GM18861 (cell line): ENCODE measurements around the gene BSND.
A peak's percentile ranks its signal among the peaks of the same experiment; 100 is the strongest.
"Not testable (repeated sequence)": the region's sequence is repeated elsewhere in the genome, so short reads cannot be mapped to it uniquely, and the experiment has no call there.

Experiments
- ATAC-seq: cut with Tn5 transposase; IDR thresholded peaks from one replicate; pipeline ENCODE4 v1.9.1; 2021; ENCODE audit not compliant: unreplicated experiment

The BSND gene

DNA sequence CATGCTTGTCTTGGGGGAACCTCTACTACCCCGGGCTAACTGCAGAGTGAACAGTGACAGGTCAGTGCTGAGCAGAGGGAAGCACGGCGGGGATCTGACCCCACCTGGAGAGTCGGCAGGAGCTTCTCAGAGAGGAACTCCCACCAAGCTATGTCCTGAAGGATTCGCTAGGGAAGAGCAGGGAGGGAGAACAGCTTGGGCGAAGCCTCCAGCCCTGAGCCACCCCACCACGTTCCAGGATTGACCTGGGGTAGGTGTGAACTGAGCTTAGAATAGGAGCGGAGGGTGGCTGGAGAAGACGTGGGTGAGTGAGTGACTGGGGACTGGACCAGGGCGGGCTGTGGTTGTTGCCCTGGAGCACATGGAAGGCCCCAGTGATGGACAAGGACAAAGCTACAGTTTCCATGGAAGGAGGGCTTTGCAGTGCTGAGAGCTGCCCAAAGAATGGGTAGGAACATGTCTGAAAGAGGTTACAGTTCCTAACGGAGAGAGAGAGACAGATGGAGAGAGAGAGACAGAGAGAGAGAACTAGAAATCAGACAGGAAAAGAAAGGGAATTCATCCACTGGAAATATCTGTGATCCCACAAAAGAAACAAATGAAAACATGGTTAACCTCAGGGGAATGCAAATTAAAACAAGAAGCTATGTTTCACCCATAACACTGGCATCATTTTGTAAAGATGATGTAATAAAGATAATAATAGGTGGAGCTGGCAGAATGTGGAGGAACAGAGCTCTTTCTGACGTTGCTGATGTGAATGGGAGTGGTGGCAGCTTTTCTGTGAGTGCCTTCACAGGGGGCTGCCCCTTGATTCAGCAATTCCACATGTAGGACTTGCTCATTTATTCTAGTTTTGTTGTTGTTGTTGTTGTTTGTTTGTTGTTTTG lies 17.2 kb downstream of the BSND start:
- ATAC-seq = no peak

GRCh38 chr1:55018395-55018794 lies 19.7 kb downstream of the BSND start:
- ATAC-seq = no peak

- ATAC-seq = peak; percentile 75
Observed at GRCh38 chr1:55021942-55022546, 23.3 kb downstream of the BSND start.

GRCh38 chr1:55024163-55024562 lies 25.4 kb downstream of the BSND start:
- ATAC-seq = not testable (repeated sequence)

DNA sequence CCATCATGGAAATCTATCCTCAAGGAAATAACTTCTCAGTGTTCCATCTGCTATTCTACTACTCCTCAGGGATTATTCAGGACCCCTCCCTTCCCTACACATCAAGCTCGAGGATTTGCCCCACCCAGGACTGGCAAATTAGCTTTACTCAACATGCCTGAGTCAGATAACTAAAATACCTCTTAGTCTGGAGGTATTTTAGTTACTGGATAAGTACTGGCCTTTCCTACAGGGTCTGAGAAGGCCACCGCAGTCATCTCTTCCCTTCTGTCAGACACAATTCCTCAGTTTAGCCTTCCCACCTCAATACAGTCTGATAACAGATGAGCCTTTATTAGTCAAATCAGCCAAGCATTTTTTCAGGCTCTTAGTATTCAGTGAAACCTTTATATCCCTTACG lies 27.9 kb downstream of the BSND start:
- ATAC-seq = not testable (repeated sequence)

GRCh38 chr1:55031098-55031497 lies 32.4 kb downstream of the BSND start:
- not testable (repeated sequence) for ATAC-seq

DNA sequence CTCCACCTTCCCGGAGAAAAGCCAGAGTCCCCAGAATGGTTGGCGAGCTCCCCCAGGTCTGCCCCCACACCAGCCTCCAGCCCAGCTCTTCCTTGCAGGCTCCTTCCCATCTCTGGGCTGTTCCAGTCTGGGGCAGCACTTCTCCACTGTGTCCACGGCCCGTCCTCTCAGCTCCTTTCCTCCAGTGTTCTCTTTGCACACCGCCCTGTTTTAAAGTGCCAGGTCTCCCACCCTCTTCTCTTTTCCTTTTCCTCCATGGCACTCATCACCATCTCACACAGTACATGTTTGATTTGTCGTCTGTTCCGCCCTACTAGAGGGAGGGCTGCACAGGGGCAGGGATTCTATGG lies 34.5 kb downstream of the BSND start:
- no peak for ATAC-seq

DNA sequence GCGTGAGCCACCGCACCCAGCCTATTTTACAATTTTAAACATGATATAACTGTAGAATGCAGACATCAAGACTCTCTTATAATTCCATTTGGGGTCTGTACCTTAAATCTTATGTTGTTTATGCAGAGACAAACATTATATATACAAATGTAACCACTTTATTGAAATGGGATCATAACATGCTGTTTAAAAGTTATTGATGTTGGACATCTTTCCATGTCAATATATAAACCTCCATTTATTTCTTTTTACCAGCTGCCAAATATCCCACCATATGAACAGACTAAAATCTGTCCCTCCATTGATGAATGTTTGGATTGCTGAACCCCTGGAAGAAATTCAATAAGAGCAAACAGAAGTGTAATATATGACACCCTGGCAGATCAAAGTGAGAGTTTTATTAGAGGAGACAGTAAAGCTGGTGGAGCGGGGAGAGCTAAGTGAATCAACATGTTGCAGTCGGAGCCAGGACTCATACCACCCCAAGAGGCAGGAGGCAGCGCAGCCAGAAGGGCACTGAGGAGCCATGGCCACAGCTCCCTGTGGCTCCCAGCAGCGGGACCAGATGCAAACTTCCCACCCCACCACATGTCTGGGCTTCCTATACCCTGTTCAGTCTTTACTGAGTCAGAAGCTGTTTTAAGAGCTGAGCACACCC lies 35.9 kb downstream of the BSND start:
- no peak for ATAC-seq

- ATAC-seq = no peak
Observed at GRCh38 chr1:55035904-55036303, 37.2 kb downstream of the BSND start.

- ATAC-seq = no peak
Observed at GRCh38 chr1:55037733-55038551, 39.2 kb downstream of the BSND start.

GRCh38 chr1:55038552-55038838 lies 39.8 kb downstream of the BSND start:
- ATAC-seq = no peak

- no peak for ATAC-seq
Observed at GRCh38 chr1:55038974-55039341, 40.2 kb downstream of the BSND start.

GRCh38 chr1:55039342-55040082 lies 40.8 kb downstream of the BSND start, which contains the start of gene PCSK9:
Gene PCSK9, plus strand, starts transcription at chr1:55039548. Its CDS starts 290 bp downstream, at chr1:55039838.
- ATAC-seq = no peak

DNA sequence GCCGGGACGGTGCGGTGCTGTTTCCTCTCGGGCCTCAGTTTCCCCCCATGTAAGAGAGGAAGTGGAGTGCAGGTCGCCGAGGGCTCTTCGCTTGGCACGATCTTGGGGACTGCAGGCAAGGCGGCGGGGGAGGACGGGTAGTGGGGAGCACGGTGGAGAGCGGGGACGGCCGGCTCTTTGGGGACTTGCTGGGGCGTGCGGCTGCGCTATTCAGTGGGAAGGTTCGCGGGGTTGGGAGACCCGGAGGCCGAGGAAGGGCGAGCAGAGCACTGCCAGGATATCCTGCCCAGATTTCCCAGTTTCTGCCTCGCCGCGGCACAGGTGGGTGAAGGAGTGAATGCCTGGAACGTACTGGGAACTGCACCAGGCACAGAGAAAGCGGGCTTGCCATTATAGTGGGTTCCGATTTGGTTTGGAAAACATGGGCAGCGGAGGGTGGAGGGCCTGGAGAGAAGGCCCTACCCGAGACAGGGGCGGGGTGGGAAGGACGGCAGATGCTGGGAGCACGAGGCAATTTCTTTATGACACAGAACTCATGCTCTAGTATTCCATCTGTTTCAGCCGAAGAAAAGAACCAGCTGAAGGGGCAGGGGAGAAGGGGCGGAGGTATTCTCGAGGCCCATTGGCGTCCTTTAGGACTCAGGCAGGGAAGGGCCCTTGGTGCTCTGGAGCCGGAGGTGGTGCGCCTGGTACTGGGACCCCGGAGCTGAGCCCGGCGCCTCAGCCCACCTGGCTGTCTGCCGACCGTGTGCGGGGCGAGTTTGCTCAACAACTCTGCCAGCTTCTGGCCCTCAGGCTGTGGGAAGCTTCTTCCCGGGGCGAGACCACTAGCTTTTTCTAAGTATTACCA lies 41.6 kb downstream of the BSND start:
- ATAC-seq = no peak

- ATAC-seq = no peak
Observed at GRCh38 chr1:55040933-55041494, 42.3 kb downstream of the BSND start.

- no peak for ATAC-seq
Observed at GRCh38 chr1:55041613-55042012, 42.9 kb downstream of the BSND start.

- ATAC-seq = no peak
Observed at GRCh38 chr1:55043011-55043410, 44.3 kb downstream of the BSND start.

DNA sequence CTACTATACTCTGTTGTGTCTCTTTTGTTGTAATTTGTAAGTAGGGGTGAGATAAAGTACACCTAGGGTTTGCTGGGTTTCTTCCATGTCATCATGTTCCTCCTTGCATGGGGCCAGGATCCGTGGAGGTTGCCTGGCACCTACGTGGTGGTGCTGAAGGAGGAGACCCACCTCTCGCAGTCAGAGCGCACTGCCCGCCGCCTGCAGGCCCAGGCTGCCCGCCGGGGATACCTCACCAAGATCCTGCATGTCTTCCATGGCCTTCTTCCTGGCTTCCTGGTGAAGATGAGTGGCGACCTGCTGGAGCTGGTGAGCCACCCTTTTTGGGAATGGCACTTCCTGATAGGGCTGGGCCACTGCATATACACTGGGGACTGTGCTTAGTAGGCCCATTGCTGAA lies 45.0 kb downstream of the BSND start:
- no peak for ATAC-seq

DNA sequence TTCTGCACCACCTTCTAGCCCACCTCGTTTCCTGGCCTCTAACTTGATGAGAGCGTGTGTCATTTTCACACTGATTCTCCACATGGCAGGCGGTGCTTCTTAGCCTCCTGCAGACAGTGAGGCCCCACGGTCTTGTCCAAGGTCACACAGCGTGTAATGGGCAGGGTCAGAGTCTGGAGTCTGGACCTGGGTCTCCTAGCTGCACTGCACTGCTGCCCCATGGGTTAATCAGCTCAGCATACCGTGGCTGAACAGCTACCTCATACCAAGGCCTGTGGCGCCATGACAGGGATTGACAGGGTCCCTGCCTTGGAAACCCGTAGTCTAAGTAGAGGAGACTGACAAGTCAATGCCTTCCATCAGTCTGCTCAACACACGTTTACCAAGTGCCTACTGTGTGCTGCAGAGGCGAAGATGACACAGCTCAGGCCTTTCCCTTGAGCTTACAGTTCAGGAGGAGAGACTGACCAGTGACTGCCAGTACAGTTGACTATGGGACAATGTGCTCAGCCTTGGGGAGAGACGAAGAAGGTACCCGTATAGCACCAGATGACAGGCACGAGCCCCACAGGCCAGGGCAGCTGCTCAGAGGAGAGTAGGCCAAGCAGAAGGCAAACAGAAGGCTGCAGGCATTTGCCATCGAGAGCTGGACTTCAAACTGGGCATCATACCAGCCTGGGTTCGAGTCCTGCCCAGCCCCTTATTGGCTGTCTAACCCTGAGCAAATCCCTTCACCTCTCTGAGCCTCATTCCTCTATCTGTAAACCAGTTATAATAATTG lies 46.1 kb downstream of the BSND start:
- no peak for ATAC-seq
